H1 (cell line): ENCODE measurements around the gene SMIM28. TPM values are rescaled to one million over a fixed set of nuclear protein-coding genes. Genes with fewer than 3 reads are reported as not detected.

Source experiments
- CTCF ChIA-PET: fragments of 300-600 bp; sonication (Branson Sonifier 250); formaldehyde crosslinking; loops from one replicate; lab custom pipeline; 2021; ENCODE audit not compliant: partially characterized antibody; lab: Charles Lee
- POLR2A ChIA-PET: fragments of 300-600 bp; sonication (Branson Sonifier 250); formaldehyde crosslinking; loops from one replicate; lab custom pipeline; 2021; ENCODE audit warnings: inconsistent platforms; ENCODE audit not compliant: partially characterized antibody; lab: Charles Lee
- DNase-seq, 2 experiments: peaks; one replicate each; pipeline versions ENCODE4 v3.0.0 to v3.0.0-alpha.2; 2010 to 2022; ENCODE audit warnings: low spot score in 2 of 2, low read depth in 1 of 2, mixed read lengths in 1 of 2
- FAIRE-seq: peaks from 2 replicates; lab custom pipeline; 2011; peaks lifted over from hg19 to GRCh38; lab: Jason Lieb, UNC
- H2AFZ ChIP-seq: 2 replicates; pipeline ENCODE4 v1.8.1; 2012; ENCODE audit warnings: low read length, inconsistent platforms
- H2AK5ac ChIP-seq: 2 replicates; pipeline ENCODE4 v1.6.1; 2013; ENCODE audit warnings: low read depth, low read length
- H2BK120ac ChIP-seq: replicated peaks from 2 replicates; pipeline ENCODE3; 2013; ENCODE audit warnings: low read depth, low read length, inconsistent platforms
- H2BK12ac ChIP-seq: 2 replicates; pipeline ENCODE4 v1.6.1; 2013; ENCODE audit warnings: low read depth, low read length
- H2BK15ac ChIP-seq: 2 replicates; pipeline ENCODE4 v1.6.1; 2013; ENCODE audit warnings: low read length
- H2BK20ac ChIP-seq: 2 replicates; pipeline ENCODE4 v1.6.1; 2013; ENCODE audit warnings: low read length
- H2BK5ac ChIP-seq: 2 replicates; pipeline ENCODE4 v1.6.1; 2013; ENCODE audit warnings: low read depth, low read length
- H3K14ac ChIP-seq: 2 replicates; pipeline ENCODE4 v1.6.1; 2013; ENCODE audit warnings: inconsistent platforms; ENCODE audit not compliant: insufficient read length
- H3K18ac ChIP-seq: 2 replicates; pipeline ENCODE4 v1.6.1; 2013; ENCODE audit warnings: low read length; ENCODE audit errors: extremely low read depth
- H3K23ac ChIP-seq: 2 replicates; pipeline ENCODE4 v1.6.1; 2013; ENCODE audit warnings: inconsistent platforms; ENCODE audit not compliant: insufficient read length
- H3K23me2 ChIP-seq: 2 replicates; pipeline ENCODE4 v1.6.1; 2013; ENCODE audit warnings: low read depth, low read length
- H3K27ac ChIP-seq: 2 replicates; pipeline ENCODE4 v1.6.1; 2011; ENCODE audit warnings: low read depth, low read length, inconsistent platforms
- H3K27me3 ChIP-seq, 4 experiments: replicated peaks in 1 of 4; 1 replicate in 1 of 4; 2 replicates in 3 of 4; pipeline versions ENCODE4 v1.6.1 to v1.8.1; 2011 to 2013; ENCODE audit warnings: low read length in 3 of 4, mild to moderate bottlenecking in 3 of 4, inconsistent platforms in 2 of 4, mixed read lengths in 2 of 4, moderate library complexity in 1 of 4; ENCODE audit not compliant: control insufficient read depth in 3 of 4, insufficient read depth in 3 of 4; ENCODE audit errors: extremely low read depth in 1 of 4
- H3K36me3 ChIP-seq, 4 experiments: 2 replicates each; pipeline versions ENCODE4 v1.6.1 to v1.8.1; 2011 to 2013; ENCODE audit warnings: mild to moderate bottlenecking in 4 of 4, low read length in 3 of 4, moderate library complexity in 2 of 4, control low read depth in 1 of 4, inconsistent platforms in 1 of 4; ENCODE audit not compliant: insufficient read depth in 4 of 4, control insufficient read depth in 2 of 4
- H3K4ac ChIP-seq: replicated peaks from 2 replicates; pipeline ENCODE3; 2013; ENCODE audit warnings: low read length, low read depth, mixed read lengths, inconsistent platforms; ENCODE audit not compliant: insufficient read length
- H3K4me1 ChIP-seq, 4 experiments: replicated peaks in 1 of 4; 1 replicate in 1 of 4; 2 replicates in 3 of 4; pipeline versions ENCODE4 v1.6.1 to v1.8.1; 2011 to 2013; ENCODE audit warnings: low read length in 3 of 4, inconsistent platforms in 2 of 4, mixed read lengths in 1 of 4; ENCODE audit not compliant: insufficient read depth in 4 of 4, control insufficient read depth in 3 of 4
- H3K4me2 ChIP-seq, 2 experiments: 2 replicates each; pipeline versions ENCODE4 v1.6.1 to v1.8.1; 2011 to 2013; ENCODE audit warnings: low read depth in 2 of 2, low read length in 2 of 2, control low read depth in 1 of 2, inconsistent platforms in 1 of 2, mild to moderate bottlenecking in 1 of 2; ENCODE audit not compliant: insufficient read depth in 1 of 2
- H3K4me3 ChIP-seq, 4 experiments: fragments of 200-600, 300-600 bp in 1 of 4; sonication (generic), shearing (Covaris generic), sonication (Bioruptor Twin) in 1 of 4; 2 replicates each; pipeline versions ENCODE4 v1.5.1 to v1.8.1; 2011 to 2016; ENCODE audit warnings: low read length in 4 of 4, low read depth in 3 of 4, control low read depth in 2 of 4, inconsistent platforms in 2 of 4, mild to moderate bottlenecking in 2 of 4, mixed read lengths in 1 of 4, moderate library complexity in 1 of 4; ENCODE audit not compliant: insufficient read depth in 2 of 4; ENCODE audit errors: extremely low read depth in 1 of 4
- H3K56ac ChIP-seq: replicated peaks from 2 replicates; pipeline ENCODE3; 2013; ENCODE audit warnings: low read depth, mild to moderate bottlenecking, mixed read lengths, low read length, inconsistent platforms; ENCODE audit not compliant: insufficient read length
- H3K79me1 ChIP-seq: 2 replicates; pipeline ENCODE4 v1.6.1; 2013; ENCODE audit warnings: low read depth, low read length, control low read depth
- H3K79me2 ChIP-seq, 2 experiments: 2 replicates each; pipeline versions ENCODE4 v1.6.1 to v1.8.1; 2012 to 2013; ENCODE audit warnings: low read length in 2 of 2, mild to moderate bottlenecking in 2 of 2, inconsistent platforms in 1 of 2; ENCODE audit not compliant: insufficient read depth in 2 of 2, control insufficient read depth in 1 of 2
- H3K9ac ChIP-seq, 4 experiments: replicated peaks in 1 of 4; 1 replicate in 1 of 4; 2 replicates in 3 of 4; pipeline versions ENCODE4 v1.6.1 to v1.8.1; 2011 to 2013; ENCODE audit warnings: low read depth in 3 of 4, low read length in 3 of 4, control low read depth in 2 of 4, mild to moderate bottlenecking in 2 of 4, moderate library complexity in 2 of 4, inconsistent platforms in 1 of 4; ENCODE audit errors: extremely low read depth in 1 of 4
- H3K9me3 ChIP-seq, 2 experiments: 2 replicates each; pipeline versions ENCODE4 v1.6.1 to v1.8.1; 2012 to 2013; ENCODE audit warnings: mild to moderate bottlenecking in 2 of 2, moderate library complexity in 2 of 2, control low read depth in 1 of 2, inconsistent platforms in 1 of 2, low read depth in 1 of 2, low read length in 1 of 2, mixed read lengths in 1 of 2; ENCODE audit not compliant: insufficient read depth in 2 of 2
- H4K20me1 ChIP-seq, 2 experiments: replicated peaks in 1 of 2; 2 replicates each; pipeline versions ENCODE3 to v1.8.1; 2011 to 2013; ENCODE audit warnings: inconsistent platforms in 2 of 2, low read length in 2 of 2, mild to moderate bottlenecking in 1 of 2; ENCODE audit not compliant: insufficient read depth in 2 of 2, control insufficient read depth in 1 of 2
- H4K5ac ChIP-seq: 2 replicates; pipeline ENCODE4 v1.6.1; 2013; ENCODE audit warnings: low read length, low read depth, mixed read lengths, inconsistent platforms; ENCODE audit not compliant: insufficient read length
- H4K8ac ChIP-seq: 2 replicates; pipeline ENCODE4 v1.8.0; 2013; ENCODE audit warnings: mild to moderate bottlenecking, moderate library complexity, low read length, inconsistent platforms; ENCODE audit not compliant: insufficient read depth; ENCODE audit errors: extremely low read depth
- H4K91ac ChIP-seq: replicated peaks from 2 replicates; pipeline ENCODE3; 2013; ENCODE audit warnings: low read length, mixed read lengths, inconsistent platforms; ENCODE audit not compliant: insufficient read length
- ATF2 ChIP-seq: IDR thresholded peaks from 2 replicates; pipeline ENCODE4 v1.6.1; 2012; ENCODE audit warnings: low read length, inconsistent platforms
- BRCA1 ChIP-seq: IDR thresholded peaks from 2 replicates; pipeline ENCODE4 v1.6.1; 2012; ENCODE audit warnings: low read depth, low read length, improper control_type of control experiment
- CREB1 ChIP-seq: IDR thresholded peaks from 2 replicates; pipeline ENCODE4 v1.6.1; 2012; ENCODE audit warnings: inconsistent platforms
- FOSL1 ChIP-seq: IDR thresholded peaks from 2 replicates; pipeline ENCODE4 v1.6.1; 2011; ENCODE audit warnings: mild to moderate bottlenecking, low read depth, low read length, moderate library complexity; ENCODE audit not compliant: insufficient read depth
- GTF2F1 ChIP-seq: IDR thresholded peaks from 2 replicates; pipeline ENCODE4 v1.6.1; 2012; ENCODE audit warnings: low read depth, low read length, improper control_type of control experiment, borderline replicate concordance
- KDM4A ChIP-seq: IDR thresholded peaks from one replicate; pipeline ENCODE4 v1.7.1; 2012; ENCODE audit warnings: low read depth, mild to moderate bottlenecking, moderate library complexity, low read length, inconsistent platforms; ENCODE audit not compliant: severe bottlenecking
- MAFK ChIP-seq: IDR thresholded peaks from 2 replicates; pipeline ENCODE4 v1.6.1; 2012; ENCODE audit warnings: low read depth, mild to moderate bottlenecking, improper control_type of control experiment, low read length
- RFX5 ChIP-seq: IDR thresholded peaks from 2 replicates; pipeline ENCODE4 v1.6.1; 2011; ENCODE audit warnings: low read depth, low read length, improper control_type of control experiment, borderline replicate concordance
- TAF1 ChIP-seq: IDR thresholded peaks from 2 replicates; pipeline ENCODE4 v1.6.1; 2011; ENCODE audit warnings: mild to moderate bottlenecking, low read depth, low read length
- USF2 ChIP-seq: IDR thresholded peaks from 2 replicates; pipeline ENCODE4 v1.6.1; 2011; ENCODE audit warnings: low read length, improper control_type of control experiment
- YY1 ChIP-seq: IDR thresholded peaks from 2 replicates; pipeline ENCODE4 v1.6.1; 2011; ENCODE audit warnings: low read depth, mild to moderate bottlenecking, low read length
- WGBS, 2 experiments: shearing (Covaris generic) in 1 of 2; methylation state at CpG; one replicate each; pipeline versions ENCODE4 v1.1.6 to v1.1.7; 2013 to 2015; ENCODE audit warnings: low lambda C conversion rate in 2 of 2, mixed read lengths in 2 of 2, inconsistent platforms in 1 of 2, low coverage in 1 of 2, missing lambda C conversion rate in 1 of 2; ENCODE audit not compliant: insufficient replicate concordance in 2 of 2, insufficient coverage in 1 of 2, insufficient read length in 1 of 2; ENCODE audit errors: extremely low coverage in 1 of 2, missing lambda C conversion rate in 1 of 2; 5-methylcytosine and 5-hydroxymethylcytosine counted together
- polyA plus RNA-seq, 7 experiments: library from polyadenylated mRNA; depleted of rRNA in 3 of 7; stranded (reverse) in 5 of 7; unstranded in 2 of 7; fragments of >200 nt in 5 of 7; fragments of 200-250 nt in 2 of 7; gene quantifications; 1 replicate in 5 of 7; 2 replicates in 1 of 7; 4 replicates in 1 of 7; pipeline versions ENCODE4 v1.2.1 to v1.2.3, GENCODE V29; 2011 to 2013; ENCODE audit warnings: missing spikeins in 2 of 7, mixed read lengths in 2 of 7
- total RNA-seq: library from RNA; stranded (reverse); fragmentation: NEBNext Ultra II Directional; extraction: Animal tissue kit (Norgen Biotek cat#: 25700); gene quantifications from 2 replicates; pipeline ENCODE4 v1.2.1, GENCODE V29; 2021

The SMIM28 gene
- total and polyA plus RNA-seq, 2 of the 8 experiments (the other 6 are each of a cell fraction or from before 2014, with no cell fraction given): not detected

GRCh38 chr6:138426500-138427123, 48.9 kb downstream of the SMIM28 start:
- H3K79me2 ChIP-seq: no peaks in the 10 kb centered on the region
- H3K4ac ChIP-seq: no peak overlapping the region
- H3K23me2 ChIP-seq: no peaks in the 10 kb centered on the region
- no peak overlapping the region for H2BK20ac ChIP-seq
- no peak overlapping the region for H2BK120ac ChIP-seq
- H3K23ac ChIP-seq: no peak overlapping the region
- H4K5ac ChIP-seq: no peak overlapping the region
- H3K27ac ChIP-seq: no peak overlapping the region
- no peaks in the 10 kb centered on the region; a peak in 2 of 7 replicates for H3K4me1 ChIP-seq
- H3K9me3 ChIP-seq: no peaks in the 10 kb centered on the region
- H3K18ac ChIP-seq: no peak overlapping the region
- H4K20me1 ChIP-seq: peaks cover 0 to 3% of the 10 kb centered on the region in 2 experiments
- no peak overlapping the region for H3K4me3 ChIP-seq
- POLR2A ChIA-PET: interaction anchor here (0.6 to 1.1 kb wide), 2 partner anchors 10 to 304 kb away, joined by 3 to 4 read pairs; no protein-coding TSS in a partner anchor
- H3K27me3 ChIP-seq: no peaks in the 10 kb centered on the region
- peaks cover 0 to 16% (median 5%) of the 10 kb centered on the region in 4 experiments; a peak in 3 of 8 replicates for H3K36me3 ChIP-seq
- no peak overlapping the region for H2AK5ac ChIP-seq
- CTCF ChIA-PET: interaction anchor here (0.9 to 11.4 kb wide), 13 partner anchors 10 to 340 kb away, joined by 3 to 192 read pairs (median 4); no protein-coding TSS in a partner anchor
- no peak overlapping the region for H2BK12ac ChIP-seq
- no peak for DNase-seq
- H4K8ac ChIP-seq: no peak overlapping the region
- no peaks in the 10 kb centered on the region; the same call in 1 of the 2 replicates for H3K79me1 ChIP-seq
- H2BK15ac ChIP-seq: no peak overlapping the region
- no peak overlapping the region for H2AFZ ChIP-seq
- no peak overlapping the region for H2BK5ac ChIP-seq
- H4K91ac ChIP-seq: no peak overlapping the region
- H3K4me2 ChIP-seq: no peak overlapping the region
- FAIRE-seq: no peak
- H3K56ac ChIP-seq: no peak overlapping the region
- H3K9ac ChIP-seq: no peak overlapping the region
- H3K14ac ChIP-seq: no peak overlapping the region
- WGBS, 2 experiments: 86% methylated on average over 5 of the region's 5 CpGs; no CpG with 5 or more reads in 1 of the 2 experiments
- TF ChIP-seq GTF2F1 (no peak), RFX5 (no peak), ATF2 (no peak), KDM4A (no peak), FOSL1 (no peak), TAF1 (no peak), YY1 (no peak), USF2 (no peak), MAFK (no peak), CREB1 (no peak), BRCA1 (no peak)
